ENCODE measurements around the gene HOXD12. TPM values are rescaled to one million over a fixed set of nuclear protein-coding genes. Genes with fewer than 3 reads are reported as not detected.

The HOXD12 gene
- total RNA-seq, 2 experiments from 2014 or later = not detected

DNA sequence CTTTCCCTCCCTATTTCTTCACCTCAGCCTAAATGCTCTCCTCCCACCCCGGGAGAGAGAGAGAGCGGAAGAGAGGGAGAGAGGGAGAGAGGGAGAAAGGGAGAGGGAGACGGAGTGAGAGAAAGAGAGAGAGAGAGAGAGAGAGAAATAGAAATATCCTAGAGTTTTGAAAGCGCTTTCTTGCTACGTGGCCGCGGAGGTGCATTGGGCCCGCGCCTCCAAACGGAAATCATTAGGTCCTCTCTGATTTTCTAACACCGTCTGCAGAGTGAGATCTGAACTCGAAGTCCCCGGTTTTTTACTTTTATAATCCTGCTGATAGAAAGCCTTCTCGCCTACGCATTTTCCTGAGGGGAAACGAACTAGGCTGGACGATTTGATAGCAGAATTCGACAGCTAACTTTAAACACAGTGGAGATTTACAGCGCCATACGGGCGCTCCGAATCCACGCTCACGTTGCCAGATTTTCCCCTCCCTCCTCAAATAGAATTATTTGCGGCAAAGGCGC, 14.9 kb upstream of the HOXD12 start:
- CTCF ChIA-PET = interaction anchor here (1.6 kb wide), 1 partner anchor 42 kb away, joined by 7 read pairs; no protein-coding TSS in a partner anchor
- H3K36me3 Mint-ChIP-seq = peaks cover 2% of the 10 kb centered on the region
- ATAC-seq (no peak), DNase-seq (no peak)
- peak overlapping the region; percentile 7 for H3K27ac Mint-ChIP-seq
- H3K27me3 Mint-ChIP-seq = peaks cover 91% of the 10 kb centered on the region
- no peaks in the 10 kb centered on the region for H3K9me3 Mint-ChIP-seq (ENCODE audit: low read depth)
- peaks cover 7% of the 10 kb centered on the region for H3K4me1 Mint-ChIP-seq
- H3K4me3 Mint-ChIP-seq = no peak overlapping the region

GRCh38 chr2:176085120-176085788, 14.3 kb upstream of the HOXD12 start:
- no peak for DNase-seq
- Mint-ChIP-seq H3K4me1 (peaks cover 7% of the 10 kb centered on the region), H3K9me3 (ENCODE audit: low read depth) (no peaks in the 10 kb centered on the region), H3K4me3 (no peak overlapping the region), H3K27me3 (peaks cover 97% of the 10 kb centered on the region), H3K36me3 (peaks cover 2% of the 10 kb centered on the region), H3K27ac (peak overlapping the region; percentile 32)
- CTCF ChIA-PET = interaction anchor here (1.0 to 1.6 kb wide), 3 partner anchors 25 to 395 kb away, joined by 3 to 7 read pairs (median 4); no protein-coding TSS in a partner anchor
- no peak for ATAC-seq

DNA sequence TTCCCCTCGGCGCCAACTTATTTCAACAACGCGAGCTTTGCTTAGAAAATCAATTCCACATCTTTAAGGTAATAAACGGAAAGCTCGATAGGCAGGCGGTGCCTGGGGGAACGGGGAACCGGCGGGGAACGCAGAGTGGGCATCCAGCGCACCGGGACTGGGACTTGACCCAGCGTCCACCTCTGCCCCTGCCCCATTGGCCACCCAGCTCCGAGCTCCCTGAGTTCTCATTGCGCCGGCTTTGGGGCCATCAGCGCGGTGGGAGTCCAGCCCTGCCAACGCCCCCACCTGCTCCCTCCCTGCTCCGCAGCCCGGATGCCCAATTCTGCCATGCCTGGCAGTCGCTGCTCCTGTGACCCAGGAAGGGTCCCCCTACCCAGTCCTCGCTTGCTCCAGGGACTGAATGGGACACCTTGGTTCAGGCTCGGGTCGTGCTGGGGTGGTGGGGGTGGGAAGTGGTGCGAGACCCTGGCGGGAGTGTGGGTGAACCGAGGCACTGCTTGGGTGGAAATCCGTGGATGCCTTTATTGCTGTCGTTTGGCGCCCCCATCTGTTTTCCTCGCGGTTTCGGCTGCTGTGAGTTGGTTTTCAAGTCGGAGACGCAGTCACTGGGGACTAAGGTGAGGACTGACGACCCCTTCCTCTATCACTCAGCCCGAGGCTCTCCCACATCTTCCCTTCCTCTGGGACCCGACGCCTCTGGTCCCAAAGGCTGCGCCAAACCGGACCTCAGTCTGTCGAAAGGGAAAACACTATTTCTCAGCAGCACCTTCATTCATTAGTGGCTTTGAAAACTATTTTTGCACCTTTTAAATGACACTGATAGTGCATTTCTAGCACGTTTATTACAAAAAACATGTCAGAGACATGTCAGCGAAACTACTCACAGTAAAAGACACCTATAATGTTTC, 13.5 kb upstream of the HOXD12 start:
- DNase-seq (no peak), ATAC-seq (no peak)
- H3K27ac Mint-ChIP-seq = no peak overlapping the region
- H3K4me3 Mint-ChIP-seq = no peak overlapping the region
- H3K4me1 Mint-ChIP-seq = peaks cover 5% of the 10 kb centered on the region
- H3K27me3 Mint-ChIP-seq = peaks cover 99% of the 10 kb centered on the region
- CTCF ChIA-PET = interaction anchor here (1.0 to 1.6 kb wide), 3 partner anchors 24 to 396 kb away, joined by 3 to 7 read pairs (median 4); no protein-coding TSS in a partner anchor
- H3K36me3 Mint-ChIP-seq = peaks cover 2% of the 10 kb centered on the region
- no peaks in the 10 kb centered on the region for H3K9me3 Mint-ChIP-seq (ENCODE audit: low read depth)

DNA sequence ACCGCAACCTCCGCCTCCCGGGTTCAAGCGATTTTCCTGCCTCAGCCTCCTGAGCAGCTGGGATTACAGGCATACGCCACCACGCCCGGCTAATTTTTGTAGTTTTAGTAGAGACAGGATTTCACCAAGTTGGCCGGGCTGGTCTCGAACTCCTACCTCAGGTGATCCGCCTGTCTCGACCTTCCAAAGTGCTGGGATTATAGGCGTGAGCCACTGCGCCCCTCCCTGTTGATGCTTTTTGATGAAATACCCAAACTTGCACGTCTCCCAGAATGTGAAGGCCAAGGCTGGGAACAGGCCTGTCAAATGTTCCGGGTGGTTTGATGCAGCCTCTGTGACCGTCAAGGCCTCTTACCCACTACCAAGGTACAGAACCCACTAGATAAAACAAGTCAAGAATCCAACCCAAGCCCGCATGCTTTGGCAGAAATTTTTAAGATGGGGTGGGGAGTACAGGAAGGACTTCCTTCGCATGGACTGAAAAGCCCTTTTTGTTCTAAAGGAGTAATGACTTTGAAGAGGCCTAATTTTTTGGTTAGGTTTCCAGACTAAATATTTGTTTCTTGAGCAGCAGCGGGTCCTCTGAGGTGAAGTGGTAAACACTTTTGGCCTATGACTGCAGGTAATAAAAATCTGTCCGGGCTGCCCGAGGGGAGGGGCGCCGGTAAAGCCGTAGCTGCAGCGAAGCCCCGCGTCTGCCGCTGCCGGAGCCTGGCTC, 12.1 kb upstream of the HOXD12 start:
- DNase-seq (no peak), ATAC-seq (no peak)
- Mint-ChIP-seq H3K4me3 (no peak overlapping the region), H3K27ac (no peak overlapping the region), H3K36me3 (peaks cover 2% of the 10 kb centered on the region), H3K27me3 (peaks cover 98% of the 10 kb centered on the region), H3K9me3 (ENCODE audit: low read depth) (no peaks in the 10 kb centered on the region), H3K4me1 (peaks cover 7% of the 10 kb centered on the region)
- CTCF ChIA-PET = interaction anchor here (0.7 to 1.5 kb wide), 2 partner anchors 24 to 398 kb away, joined by 3 to 4 read pairs; no protein-coding TSS in a partner anchor

DNA sequence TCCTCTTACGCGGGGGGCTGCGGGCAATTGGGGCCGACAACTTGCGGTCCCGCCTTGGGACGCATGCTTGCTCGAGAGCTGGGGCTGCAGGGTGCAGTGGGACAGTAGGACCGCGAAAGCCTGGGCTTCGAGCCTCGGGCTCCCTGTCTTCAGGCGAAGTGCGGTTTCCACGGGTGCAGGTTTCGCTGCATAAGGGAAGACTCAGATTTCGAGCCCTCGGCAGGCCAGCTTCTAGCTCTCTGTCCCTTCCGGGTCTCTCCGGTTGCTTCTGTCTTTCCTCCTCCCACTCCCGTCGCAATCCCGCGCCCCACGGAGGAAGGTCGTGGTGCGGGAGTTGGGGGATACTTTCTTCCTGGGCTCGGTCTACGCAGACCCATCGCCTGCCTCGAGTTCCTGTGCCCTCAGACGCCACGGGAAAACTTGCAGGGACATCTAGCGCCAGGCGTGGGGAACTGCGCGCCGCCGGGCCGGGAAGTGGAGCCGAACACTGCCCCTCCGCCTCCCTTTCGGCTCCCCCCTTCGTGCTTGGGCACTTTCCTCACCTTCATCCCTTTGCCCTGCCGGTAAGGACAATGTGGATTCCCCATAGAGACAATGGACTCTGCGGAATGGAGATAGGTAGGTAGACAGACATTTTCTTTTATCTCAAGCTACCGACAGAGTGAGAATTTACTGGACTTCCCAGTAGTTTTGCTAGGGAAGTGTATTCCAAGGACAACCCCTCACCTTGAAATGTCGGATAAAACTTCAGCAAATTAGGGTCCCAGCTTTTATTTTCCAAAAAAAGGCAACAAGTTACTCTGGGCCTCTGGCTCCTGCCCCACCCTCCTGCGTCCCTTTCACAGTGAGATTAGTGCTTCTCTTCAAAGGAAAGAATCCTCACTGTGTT, 11.3 kb upstream of the HOXD12 start:
- ATAC-seq = no peak
- no peak for DNase-seq
- H3K27me3 Mint-ChIP-seq = peaks cover 93% of the 10 kb centered on the region
- CTCF ChIA-PET = interaction anchor here (1.4 to 1.6 kb wide), 3 partner anchors 9 to 23 kb away, joined by 3 to 4 read pairs (median 4); no protein-coding TSS in a partner anchor
- H3K9me3 Mint-ChIP-seq (ENCODE audit: low read depth) = no peaks in the 10 kb centered on the region
- H3K36me3 Mint-ChIP-seq = peaks cover 2% of the 10 kb centered on the region
- no peak overlapping the region for H3K27ac Mint-ChIP-seq
- H3K4me1 Mint-ChIP-seq = peaks cover 7% of the 10 kb centered on the region
- no peak overlapping the region for H3K4me3 Mint-ChIP-seq

DNA sequence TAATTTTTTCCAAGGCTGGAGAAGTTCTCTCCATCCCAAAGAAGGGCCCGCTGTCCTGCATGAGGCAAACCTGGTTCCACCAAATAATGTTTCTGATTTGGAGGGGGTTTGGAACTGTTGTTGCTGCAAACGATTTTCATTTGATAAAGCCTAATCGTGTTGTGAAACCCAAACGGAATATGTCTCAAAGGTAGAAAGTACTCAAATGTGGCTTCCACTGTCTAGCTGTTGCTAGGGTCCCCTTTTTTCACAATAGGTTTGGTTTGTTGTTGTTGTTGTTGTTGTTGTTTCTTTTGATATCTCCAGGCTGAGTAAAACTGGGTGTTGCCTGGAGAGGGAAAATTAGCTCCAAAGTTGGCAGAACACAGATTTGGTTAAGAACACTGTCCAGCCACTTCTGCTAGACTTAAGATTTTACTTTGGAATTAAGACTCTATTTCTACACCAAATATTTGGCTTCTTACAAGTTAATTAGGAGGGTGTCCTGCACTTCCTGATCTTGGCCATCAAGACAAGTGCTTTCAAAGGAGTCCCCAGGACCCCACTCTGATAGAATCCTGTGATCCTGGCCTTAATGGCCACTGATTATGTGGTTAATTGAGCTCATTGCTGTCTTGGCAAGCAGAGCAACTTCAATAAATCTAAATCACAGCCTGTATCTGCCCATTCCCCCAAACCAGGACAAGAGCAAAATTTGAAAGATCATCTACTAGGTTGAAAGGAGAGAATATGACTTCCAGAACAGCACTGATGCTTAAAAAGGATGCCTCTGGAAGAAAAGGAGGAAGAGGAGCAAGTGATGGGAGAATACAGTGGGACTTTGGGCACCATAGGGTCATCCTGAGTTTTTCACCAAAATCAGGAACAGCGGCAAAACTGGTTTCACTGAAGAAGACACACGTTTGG, 10.4 kb upstream of the HOXD12 start:
- CTCF ChIA-PET = interaction anchor here (1.4 to 1.6 kb wide), 3 partner anchors 9 to 22 kb away, joined by 3 to 4 read pairs (median 4); no protein-coding TSS in a partner anchor
- Mint-ChIP-seq H3K36me3 (peaks cover 3% of the 10 kb centered on the region), H3K4me3 (no peak overlapping the region), H3K27me3 (peaks cover 93% of the 10 kb centered on the region), H3K4me1 (peaks cover 11% of the 10 kb centered on the region), H3K27ac (no peak overlapping the region), H3K9me3 (ENCODE audit: low read depth) (no peaks in the 10 kb centered on the region)
- no peak for ATAC-seq
- DNase-seq = no peak

GRCh38 chr2:176089843-176090395, 9.7 kb upstream of the HOXD12 start:
- Mint-ChIP-seq H3K4me1 (peaks cover 11% of the 10 kb centered on the region), H3K36me3 (peaks cover 3% of the 10 kb centered on the region), H3K27me3 (peaks cover 93% of the 10 kb centered on the region), H3K27ac (no peak overlapping the region), H3K4me3 (no peak overlapping the region), H3K9me3 (ENCODE audit: low read depth) (no peaks in the 10 kb centered on the region)
- ATAC-seq = no peak
- no peak for DNase-seq
- CTCF ChIA-PET = no interaction called here

GRCh38 chr2:176090862-176091261, 8.7 kb upstream of the HOXD12 start:
- Mint-ChIP-seq H3K4me3 (no peak overlapping the region), H3K27me3 (peaks cover 93% of the 10 kb centered on the region), H3K27ac (no peak overlapping the region), H3K36me3 (peaks cover 3% of the 10 kb centered on the region), H3K9me3 (ENCODE audit: low read depth) (no peaks in the 10 kb centered on the region), H3K4me1 (peaks cover 11% of the 10 kb centered on the region)
- DNase-seq = no peak
- CTCF ChIA-PET = no interaction called here
- ATAC-seq = no peak

DNA sequence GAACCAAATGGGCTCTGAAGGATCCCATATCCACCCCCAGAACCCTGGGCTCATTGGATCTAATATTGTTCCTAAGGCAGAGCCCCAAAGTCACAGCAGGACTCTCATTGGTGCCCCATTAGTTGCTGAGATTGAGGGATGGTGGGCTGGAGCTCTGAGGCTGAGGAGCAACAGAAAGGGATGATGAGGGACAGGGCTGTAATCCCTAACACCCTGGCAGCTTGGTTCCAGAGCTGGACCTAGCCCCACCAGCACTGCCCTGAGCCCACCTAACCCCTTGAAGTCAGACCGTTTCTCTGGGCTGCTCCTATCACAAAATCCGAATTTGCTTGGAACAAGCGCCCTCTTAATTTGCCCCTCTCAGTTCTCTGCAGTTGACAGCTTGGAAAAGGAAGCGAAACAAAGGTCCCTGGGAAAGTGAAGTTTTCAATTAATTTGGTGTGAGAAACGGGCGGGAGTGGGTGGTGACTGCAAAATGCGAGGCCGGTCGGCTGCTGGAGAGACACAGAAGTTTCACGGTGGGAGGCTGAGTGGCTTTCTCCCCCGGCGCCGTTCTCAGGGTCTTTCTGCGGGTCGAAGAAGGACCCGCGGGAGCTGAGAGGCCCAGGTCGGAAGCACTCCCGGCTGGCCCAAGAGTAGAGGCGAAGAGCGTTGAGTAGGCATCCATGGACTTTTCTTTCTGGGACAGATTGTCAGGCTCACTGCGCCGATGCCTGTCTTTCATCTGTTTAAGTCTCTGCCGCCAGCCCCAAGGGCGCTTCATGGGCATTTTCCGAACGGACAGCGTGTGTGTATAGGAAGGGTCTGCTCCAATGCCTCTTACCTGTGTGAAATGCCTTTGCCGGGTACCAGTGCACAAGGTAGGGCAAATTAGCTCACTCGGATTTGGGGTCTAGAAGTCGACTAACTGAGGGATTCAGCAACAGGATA, 8.0 kb upstream of the HOXD12 start:
- Mint-ChIP-seq H3K9me3 (ENCODE audit: low read depth) (no peaks in the 10 kb centered on the region), H3K27me3 (peaks cover 93% of the 10 kb centered on the region), H3K27ac (peak overlapping the region; percentile 64), H3K4me1 (peaks cover 12% of the 10 kb centered on the region), H3K4me3 (peak overlapping the region; percentile 17), H3K36me3 (peaks cover 3% of the 10 kb centered on the region)
- no peak for DNase-seq
- ATAC-seq = no peak
- CTCF ChIA-PET = interaction anchor here (1.4 kb wide), 1 partner anchor 13 kb away, joined by 3 read pairs; no protein-coding TSS in a partner anchor

DNA sequence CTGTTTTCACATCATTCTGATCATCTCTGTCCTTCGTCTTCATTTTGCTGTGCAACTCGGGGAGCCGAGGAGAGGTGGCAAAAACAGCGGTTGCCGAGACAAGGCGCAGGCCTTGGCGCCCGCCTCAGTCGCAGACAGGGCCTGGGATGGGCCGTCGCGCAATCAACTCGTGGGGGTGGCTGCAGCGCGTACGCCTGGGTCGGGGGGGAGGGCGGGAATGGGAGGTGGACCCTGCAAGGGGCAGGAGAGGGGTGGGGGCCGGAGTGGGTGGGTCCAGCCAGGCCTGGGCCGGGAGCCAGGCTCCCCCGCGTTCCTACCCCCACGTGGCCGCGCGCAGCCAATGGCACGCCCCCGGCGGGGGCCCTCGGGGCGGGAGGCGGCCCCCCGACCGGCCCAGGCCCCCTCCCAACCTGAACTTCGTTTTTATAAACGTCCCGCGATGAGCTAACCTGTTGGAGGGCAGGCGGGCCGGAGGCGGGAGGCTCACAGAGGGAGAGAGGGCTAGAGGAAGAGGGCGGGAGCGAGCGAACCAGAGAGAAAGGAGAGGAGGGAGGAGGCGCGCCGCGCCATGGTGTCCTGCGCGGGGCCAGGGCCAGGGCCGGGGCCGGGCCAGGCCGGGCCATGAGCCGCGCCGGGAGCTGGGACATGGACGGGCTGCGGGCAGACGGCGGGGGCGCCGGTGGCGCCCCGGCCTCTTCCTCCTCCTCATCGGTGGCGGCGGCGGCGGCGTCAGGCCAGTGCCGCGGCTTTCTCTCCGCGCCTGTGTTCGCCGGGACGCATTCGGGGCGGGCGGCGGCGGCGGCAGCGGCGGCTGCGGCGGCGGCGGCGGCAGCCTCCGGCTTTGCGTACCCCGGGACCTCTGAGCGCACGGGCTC, 7.1 kb upstream of the HOXD12 start, which contains the start of gene HOXD13:
TSS of gene HOXD13 (plus strand) at position 452 of the 875 bp plus-strand sequence. CDS start at position 622, 170 bp downstream.
- no peak for ATAC-seq
- Mint-ChIP-seq H3K4me1 (peaks cover 18% of the 10 kb centered on the region), H3K9me3 (ENCODE audit: low read depth) (no peaks in the 10 kb centered on the region), H3K4me3 (peak within 1 kb of the TSS; percentile 17), H3K36me3 (peaks cover 3% of the 10 kb centered on the region), H3K27me3 (peaks cover 92% of the 10 kb centered on the region), H3K27ac (peak within 1 kb of the TSS; percentile 64)
- CTCF ChIA-PET = interaction anchor here (0.7 to 1.4 kb wide), 2 partner anchors 12 to 21 kb away, joined by 3 read pairs; no protein-coding TSS in a partner anchor
- DNase-seq = no peak
